HEK293 (cell line): ENCODE measurements around the gene PLEKHJ1.

Experiments
- ATF2 ChIP-seq: fragments of 450-650 bp; formaldehyde crosslinking; IDR thresholded peaks from 2 replicates; pipeline ENCODE4 v1.5.1; 2016; ENCODE audit warnings: missing biosample characterization, missing genetic modification characterization, low read depth
- CTCF ChIP-seq: fragments of 450-650 bp; formaldehyde crosslinking; IDR thresholded peaks from 2 replicates; pipeline ENCODE4 v1.5.1; 2016; ENCODE audit warnings: missing biosample characterization, missing genetic modification characterization
- KLF1 ChIP-seq: fragments of 450-650 bp; formaldehyde crosslinking; IDR thresholded peaks from 2 replicates; pipeline ENCODE4 v1.5.1; 2016; ENCODE audit warnings: missing biosample characterization, missing genetic modification characterization
- TCF7L2 ChIP-seq: IDR thresholded peaks from 2 replicates; pipeline ENCODE4 v1.6.1; 2011; ENCODE audit warnings: low read depth, mild to moderate bottlenecking, inconsistent platforms, low read length, moderate library complexity, borderline replicate concordance
- YY2 ChIP-seq: fragments of 450-650 bp; formaldehyde crosslinking; IDR thresholded peaks from 2 replicates; pipeline ENCODE4 v1.5.1; 2016; ENCODE audit warnings: missing biosample characterization, missing genetic modification characterization
- ZNF174 ChIP-seq: fragments of 450-650 bp; formaldehyde crosslinking; IDR thresholded peaks from 2 replicates; pipeline ENCODE4 v1.5.0; 2017; ENCODE audit warnings: missing biosample characterization, mild to moderate bottlenecking, missing genetic modification characterization
- ZNF274 ChIP-seq, 2 experiments: fragments of 200-500 bp in 1 of 2; fragments of 450-650 bp in 1 of 2; sonication (Bioruptor generic) in 1 of 2; formaldehyde crosslinking in 1 of 2; IDR thresholded peaks; 2 replicates each; pipeline versions ENCODE4 v1.5.1 to v1.6.1; 2014 to 2016; ENCODE audit warnings: borderline replicate concordance in 1 of 2, inconsistent platforms in 1 of 2, low read length in 1 of 2, missing biosample characterization in 1 of 2, missing genetic modification characterization in 1 of 2
- ZNF302 ChIP-seq: fragments of 450-650 bp; formaldehyde crosslinking; IDR thresholded peaks from 2 replicates; pipeline ENCODE4 v1.5.1; 2016; ENCODE audit warnings: missing biosample characterization, missing genetic modification characterization, low read depth
- ZNF600 ChIP-seq: fragments of 450-650 bp; formaldehyde crosslinking; IDR thresholded peaks from 2 replicates; pipeline ENCODE4 v1.5.1; 2016; ENCODE audit warnings: missing biosample characterization, missing genetic modification characterization
- ZNF658 ChIP-seq: fragments of 450-650 bp; formaldehyde crosslinking; IDR thresholded peaks from 2 replicates; pipeline ENCODE4; 2016; ENCODE audit warnings: missing biosample characterization, missing genetic modification characterization

GRCh38 chr19:2186071-2186846 is 49.9 kb downstream of the PLEKHJ1 start:
- no peak for TF ChIP-seq ZNF658
- no peak for TF ChIP-seq CTCF (tag by site-specific recombination)
- TF ChIP-seq ATF2 (tag by site-specific recombination), result no peak
- no peak for TF ChIP-seq YY2 (tag by site-specific recombination)
- TF ChIP-seq ZNF302, result no peak
- TF ChIP-seq ZNF600 (tag by site-specific recombination), result no peak
- TF ChIP-seq KLF1 (tag by site-specific recombination), result no peak
- no peak for TF ChIP-seq TCF7L2
- TF ChIP-seq ZNF174, result no peak
- TF ChIP-seq ZNF274 (IDR thresholded peaks at IDR 0.05; ENCODE audit: low read length), result no peak
- no peak for TF ChIP-seq ZNF274 (tag by site-specific recombination; IDR thresholded peaks at IDR 0.05; ENCODE audit: borderline replicate concordance)
